HEK293 (cell line): Measurements from ENCODE around the gene NEK9.
A peak's percentile ranks its signal among the peaks of the same experiment; 100 is the strongest.

Source experiments
- CTCF ChIA-PET: fragments of 350-600 bp; formaldehyde crosslinking; extraction: SDS; loops from one replicate; lab custom pipeline; 2021; ENCODE audit warnings: antibody characterized with exemption; lab: Yijun Ruan, JAX
- POLR2A ChIA-PET: fragments of 300-600 bp; formaldehyde crosslinking; extraction: SDS; loops from one replicate; lab custom pipeline; 2020; ENCODE audit warnings: antibody characterized with exemption, inconsistent platforms; lab: Yijun Ruan, JAX
- H3K27ac ChIP-seq: fragments of 200-500 bp; sonication (Bioruptor generic); 2 replicates; pipeline ENCODE4 v1.5.1; 2014; ENCODE audit warnings: low read depth, low read length, control low read depth, inconsistent platforms; ENCODE audit errors: extremely low read depth
- H3K36me3 ChIP-seq, 2 experiments: fragments of 200-500 bp in 1 of 2; sonication (Bioruptor generic) in 1 of 2; 1 replicate in 1 of 2; 2 replicates in 1 of 2; pipeline ENCODE4 v1.5.1; 2014 to 2017; ENCODE audit warnings: inconsistent platforms in 2 of 2, low read length in 2 of 2; ENCODE audit not compliant: control insufficient read depth in 2 of 2, insufficient read depth in 1 of 2
- H3K4me1 ChIP-seq: fragments of 200-500 bp; sonication (Bioruptor generic); 2 replicates; pipeline ENCODE4 v1.5.1; 2014; ENCODE audit warnings: mild to moderate bottlenecking, low read length, inconsistent platforms; ENCODE audit not compliant: control insufficient read depth, insufficient read depth
- H3K4me3 ChIP-seq: 2 replicates; pipeline ENCODE4 v1.5.1; 2011; ENCODE audit warnings: low read depth, mild to moderate bottlenecking, control low read depth, low read length, moderate library complexity
- H3K9me3 ChIP-seq: fragments of 200-500 bp; sonication (Bioruptor generic); 2 replicates; pipeline ENCODE4 v1.5.1; 2014; ENCODE audit warnings: low read depth, low read length, inconsistent platforms; ENCODE audit not compliant: control insufficient read depth, insufficient read depth
- FEZF1 ChIP-seq: fragments of 450-650 bp; formaldehyde crosslinking; IDR thresholded peaks from 2 replicates; pipeline ENCODE4 v1.5.1; 2016; ENCODE audit warnings: missing biosample characterization, missing genetic modification characterization
- KLF7 ChIP-seq: fragments of 450-650 bp; formaldehyde crosslinking; IDR thresholded peaks from 2 replicates; pipeline ENCODE4 v1.5.1; 2016; ENCODE audit warnings: missing biosample characterization, missing genetic modification characterization, borderline replicate concordance
- PRDM2 ChIP-seq: fragments of 450-650 bp; formaldehyde crosslinking; IDR thresholded peaks from 2 replicates; pipeline ENCODE4 v1.5.1; 2016; ENCODE audit warnings: missing biosample characterization, missing genetic modification characterization, borderline replicate concordance
- SCRT2 ChIP-seq: fragments of 450-650 bp; formaldehyde crosslinking; IDR thresholded peaks from 2 replicates; pipeline ENCODE4 v1.5.1; 2016; ENCODE audit warnings: missing biosample characterization, missing genetic modification characterization
- SETDB1 ChIP-seq: IDR thresholded peaks from one replicate; pipeline ENCODE4 v1.6.1; 2017; ENCODE audit warnings: mild to moderate bottlenecking, low read length, moderate library complexity, mixed read lengths; ENCODE audit not compliant: insufficient read length
- YY1 ChIP-seq: fragments of 450-650 bp; formaldehyde crosslinking; IDR thresholded peaks from 2 replicates; pipeline ENCODE4 v1.5.1; 2018; ENCODE audit warnings: missing biosample characterization, missing genetic modification characterization
- ZFP37 ChIP-seq: fragments of 450-650 bp; formaldehyde crosslinking; IDR thresholded peaks from 2 replicates; pipeline ENCODE4 v1.5.1; 2016; ENCODE audit warnings: missing biosample characterization, missing genetic modification characterization
- ZFP69B ChIP-seq: fragments of 450-650 bp; formaldehyde crosslinking; IDR thresholded peaks from 2 replicates; pipeline ENCODE4 v1.5.1; 2016; ENCODE audit warnings: missing biosample characterization, missing genetic modification characterization
- ZIC2 ChIP-seq: fragments of 450-650 bp; formaldehyde crosslinking; IDR thresholded peaks from 2 replicates; pipeline ENCODE4 v1.5.1; 2016; ENCODE audit warnings: missing biosample characterization, missing genetic modification characterization
- ZNF112 ChIP-seq: fragments of 450-650 bp; formaldehyde crosslinking; IDR thresholded peaks from 2 replicates; pipeline ENCODE4 v1.5.0; 2017; ENCODE audit warnings: missing biosample characterization, missing genetic modification characterization
- ZNF138 ChIP-seq: fragments of 450-650 bp; formaldehyde crosslinking; IDR thresholded peaks from 2 replicates; pipeline ENCODE4 v1.5.1; 2016; ENCODE audit warnings: missing biosample characterization, missing genetic modification characterization, borderline replicate concordance
- ZNF23 ChIP-seq: fragments of 450-650 bp; formaldehyde crosslinking; IDR thresholded peaks from 2 replicates; pipeline ENCODE4 v1.5.1; 2016; ENCODE audit warnings: missing biosample characterization, missing genetic modification characterization, borderline replicate concordance
- ZNF239 ChIP-seq: fragments of 450-650 bp; formaldehyde crosslinking; IDR thresholded peaks from 2 replicates; pipeline ENCODE4 v1.5.1; 2016; ENCODE audit warnings: missing biosample characterization, missing genetic modification characterization
- ZNF341 ChIP-seq: fragments of 450-650 bp; formaldehyde crosslinking; IDR thresholded peaks from 2 replicates; pipeline ENCODE4; 2016; ENCODE audit warnings: low read depth, missing biosample characterization, missing genetic modification characterization
- ZNF426 ChIP-seq: fragments of 450-650 bp; formaldehyde crosslinking; IDR thresholded peaks from 2 replicates; pipeline ENCODE4 v1.5.1; 2017; ENCODE audit warnings: missing biosample characterization, missing genetic modification characterization, mild to moderate bottlenecking, inconsistent platforms, moderate library complexity
- ZNF473 ChIP-seq: fragments of 450-650 bp; formaldehyde crosslinking; IDR thresholded peaks from 2 replicates; pipeline ENCODE4 v1.5.1; 2017; ENCODE audit warnings: missing biosample characterization, missing genetic modification characterization
- ZNF549 ChIP-seq: fragments of 450-650 bp; IDR thresholded peaks from 2 replicates; pipeline ENCODE4 v1.5.1; 2018; ENCODE audit warnings: missing biosample characterization, missing genetic modification characterization, mild to moderate bottlenecking, inconsistent platforms, moderate library complexity
- ZNF561 ChIP-seq: fragments of 450-650 bp; IDR thresholded peaks from 2 replicates; pipeline ENCODE4 v1.5.1; 2018; ENCODE audit warnings: missing biosample characterization, missing genetic modification characterization, borderline replicate concordance
- ZNF600 ChIP-seq: fragments of 450-650 bp; formaldehyde crosslinking; IDR thresholded peaks from 2 replicates; pipeline ENCODE4 v1.5.1; 2016; ENCODE audit warnings: missing biosample characterization, missing genetic modification characterization
- ZNF664 ChIP-seq: fragments of 450-650 bp; formaldehyde crosslinking; IDR thresholded peaks from 2 replicates; pipeline ENCODE4 v1.5.1; 2016; ENCODE audit warnings: missing biosample characterization, missing genetic modification characterization
- ZSCAN23 ChIP-seq: fragments of 450-650 bp; formaldehyde crosslinking; IDR thresholded peaks from 2 replicates; pipeline ENCODE4 v1.5.1; 2016; ENCODE audit warnings: missing biosample characterization, missing genetic modification characterization
- TF ChIP-seq, protein P1 (sequence below): fragments of 450-650 bp; formaldehyde crosslinking; IDR thresholded peaks from 2 replicates; pipeline ENCODE4 v1.5.1; 2016; ENCODE audit warnings: missing biosample characterization, missing genetic modification characterization
- TF ChIP-seq, protein P2 (sequence below): fragments of 450-650 bp; formaldehyde crosslinking; IDR thresholded peaks from 2 replicates; pipeline ENCODE4 v1.5.1; 2017; ENCODE audit warnings: missing biosample characterization, missing genetic modification characterization
- TF ChIP-seq, protein P3 (sequence below): fragments of 450-650 bp; formaldehyde crosslinking; optimal IDR thresholded peaks from 2 replicates; pipeline ENCODE3; 2016; ENCODE audit warnings: missing biosample characterization, mild to moderate bottlenecking, missing genetic modification characterization
- TF ChIP-seq, protein P4 (sequence below): fragments of 450-650 bp; formaldehyde crosslinking; IDR thresholded peaks from 2 replicates; pipeline ENCODE4 v1.5.1; 2016; ENCODE audit warnings: missing biosample characterization, missing genetic modification characterization

The NEK9 gene

GRCh38 chr14:75176142-75176820, 49.4 kb upstream of the NEK9 start, which contains the start of gene TMED10:
TMED10 (minus strand) TSS chr14:75176612; CDS start chr14:75176579, 33 bp downstream.
- H3K4me3 ChIP-seq: peak within 1 kb of the TSS; percentile 92
- H3K36me3 ChIP-seq: no peaks in the 10 kb centered on the region; a peak in 1 of 3 replicates
- no peaks in the 10 kb centered on the region; the same call in 1 of the 2 replicates for H3K4me1 ChIP-seq
- peak within 1 kb of the TSS; percentile 90 for H3K27ac ChIP-seq
- POLR2A ChIA-PET: no interaction called here
- CTCF ChIA-PET: interaction anchor here (0.7 kb wide), 1 partner anchor 35 kb away, joined by 3 read pairs; no protein-coding TSS in a partner anchor
- H3K9me3 ChIP-seq: no peaks in the 10 kb centered on the region
- TF ChIP-seq ZNF138 (no peak), ZSCAN23 (tag by site-specific recombination) (no peak), ZIC2 (tag by site-specific recombination) (0 out of 2 replicates have a peak, but pooled peaks have one; percentile 14), SETDB1 (no peak), KLF7 (tag by site-specific recombination) (no peak), ZNF426 (tag by site-specific recombination) (no peak), ZNF664 (tag by site-specific recombination) (no peak), SCRT2 (no peak), YY1 (peak; percentile 98), PRDM2 (tag by site-specific recombination) (no peak), ZNF473 (tag by site-specific recombination) (no peak), ZNF561 (tag by site-specific recombination) (no peak), ZNF341 (no peak; the same call in 1 of the 2 replicates), ZNF239 (tag by site-specific recombination) (no peak), ZNF549 (tag by site-specific recombination) (no peak), ZFP37 (0 out of 2 replicates have a peak, but pooled peaks have one; percentile 57), FEZF1 (tag by site-specific recombination) (no peak), ZNF112 (tag by site-specific recombination) (no peak), ZFP69B (tag by site-specific recombination) (peak; percentile 48), ZNF23 (tag by site-specific recombination) (no peak), ZNF600 (tag by site-specific recombination) (peak; percentile 88)
- TF ChIP-seq, protein P1, sequence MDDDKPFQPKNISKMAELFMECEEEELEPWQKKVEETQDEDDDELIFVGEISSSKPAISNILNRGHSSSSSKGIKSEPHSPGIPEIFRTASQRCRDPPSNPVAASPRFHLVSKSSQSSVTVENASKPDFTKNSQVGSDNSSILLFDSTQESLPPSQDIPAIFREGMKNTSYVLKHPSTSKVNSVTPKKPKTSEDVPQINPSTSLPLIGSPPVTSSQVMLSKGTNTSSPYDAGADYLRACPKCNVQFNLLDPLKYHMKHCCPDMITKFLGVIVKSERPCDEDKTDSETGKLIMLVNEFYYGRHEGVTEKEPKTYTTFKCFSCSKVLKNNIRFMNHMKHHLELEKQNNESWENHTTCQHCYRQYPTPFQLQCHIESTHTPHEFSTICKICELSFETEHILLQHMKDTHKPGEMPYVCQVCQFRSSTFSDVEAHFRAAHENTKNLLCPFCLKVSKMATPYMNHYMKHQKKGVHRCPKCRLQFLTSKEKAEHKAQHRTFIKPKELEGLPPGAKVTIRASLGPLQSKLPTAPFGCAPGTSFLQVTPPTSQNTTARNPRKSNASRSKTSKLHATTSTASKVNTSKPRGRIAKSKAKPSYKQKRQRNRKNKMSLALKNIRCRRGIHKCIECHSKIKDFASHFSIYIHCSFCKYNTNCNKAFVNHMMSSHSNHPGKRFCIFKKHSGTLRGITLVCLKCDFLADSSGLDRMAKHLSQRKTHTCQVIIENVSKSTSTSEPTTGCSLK (tag by site-specific recombination): no peak
- TF ChIP-seq, protein P2, sequence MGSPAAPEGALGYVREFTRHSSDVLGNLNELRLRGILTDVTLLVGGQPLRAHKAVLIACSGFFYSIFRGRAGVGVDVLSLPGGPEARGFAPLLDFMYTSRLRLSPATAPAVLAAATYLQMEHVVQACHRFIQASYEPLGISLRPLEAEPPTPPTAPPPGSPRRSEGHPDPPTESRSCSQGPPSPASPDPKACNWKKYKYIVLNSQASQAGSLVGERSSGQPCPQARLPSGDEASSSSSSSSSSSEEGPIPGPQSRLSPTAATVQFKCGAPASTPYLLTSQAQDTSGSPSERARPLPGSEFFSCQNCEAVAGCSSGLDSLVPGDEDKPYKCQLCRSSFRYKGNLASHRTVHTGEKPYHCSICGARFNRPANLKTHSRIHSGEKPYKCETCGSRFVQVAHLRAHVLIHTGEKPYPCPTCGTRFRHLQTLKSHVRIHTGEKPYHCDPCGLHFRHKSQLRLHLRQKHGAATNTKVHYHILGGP (tag by site-specific recombination): no peak
- TF ChIP-seq, protein P3, sequence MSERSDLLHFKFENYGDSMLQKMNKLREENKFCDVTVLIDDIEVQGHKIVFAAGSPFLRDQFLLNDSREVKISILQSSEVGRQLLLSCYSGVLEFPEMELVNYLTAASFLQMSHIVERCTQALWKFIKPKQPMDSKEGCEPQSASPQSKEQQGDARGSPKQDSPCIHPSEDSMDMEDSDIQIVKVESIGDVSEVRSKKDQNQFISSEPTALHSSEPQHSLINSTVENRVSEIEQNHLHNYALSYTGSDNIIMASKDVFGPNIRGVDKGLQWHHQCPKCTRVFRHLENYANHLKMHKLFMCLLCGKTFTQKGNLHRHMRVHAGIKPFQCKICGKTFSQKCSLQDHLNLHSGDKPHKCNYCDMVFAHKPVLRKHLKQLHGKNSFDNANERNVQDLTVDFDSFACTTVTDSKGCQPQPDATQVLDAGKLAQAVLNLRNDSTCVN (tag by site-specific recombination): peak; percentile 48
- TF ChIP-seq, protein P4, sequence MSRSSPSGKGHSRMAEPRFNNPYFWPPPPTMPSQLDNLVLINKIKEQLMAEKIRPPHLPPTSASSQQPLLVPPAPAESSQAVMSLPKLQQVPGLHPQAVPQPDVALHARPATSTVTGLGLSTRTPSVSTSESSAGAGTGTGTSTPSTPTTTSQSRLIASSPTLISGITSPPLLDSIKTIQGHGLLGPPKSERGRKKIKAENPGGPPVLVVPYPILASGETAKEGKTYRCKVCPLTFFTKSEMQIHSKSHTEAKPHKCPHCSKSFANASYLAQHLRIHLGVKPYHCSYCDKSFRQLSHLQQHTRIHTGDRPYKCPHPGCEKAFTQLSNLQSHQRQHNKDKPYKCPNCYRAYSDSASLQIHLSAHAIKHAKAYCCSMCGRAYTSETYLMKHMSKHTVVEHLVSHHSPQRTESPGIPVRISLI (tag by site-specific recombination): no peak
